22Rv1 (cell line): ENCODE data around the gene NELFB.

Source experiments
- ZFX ChIP-seq: fragments of 450-650 bp; IDR thresholded peaks from 2 replicates; pipeline ENCODE4 v1.6.1; 2017; ENCODE audit warnings: antibody characterized with exemption, borderline replicate concordance
- TF ChIP-seq, protein P1 (sequence below): fragments of 450-650 bp; IDR thresholded peaks from 2 replicates; pipeline ENCODE4 v1.5.1; 2017; ENCODE audit warnings: mild to moderate bottlenecking

- TF ChIP-seq, protein P1, sequence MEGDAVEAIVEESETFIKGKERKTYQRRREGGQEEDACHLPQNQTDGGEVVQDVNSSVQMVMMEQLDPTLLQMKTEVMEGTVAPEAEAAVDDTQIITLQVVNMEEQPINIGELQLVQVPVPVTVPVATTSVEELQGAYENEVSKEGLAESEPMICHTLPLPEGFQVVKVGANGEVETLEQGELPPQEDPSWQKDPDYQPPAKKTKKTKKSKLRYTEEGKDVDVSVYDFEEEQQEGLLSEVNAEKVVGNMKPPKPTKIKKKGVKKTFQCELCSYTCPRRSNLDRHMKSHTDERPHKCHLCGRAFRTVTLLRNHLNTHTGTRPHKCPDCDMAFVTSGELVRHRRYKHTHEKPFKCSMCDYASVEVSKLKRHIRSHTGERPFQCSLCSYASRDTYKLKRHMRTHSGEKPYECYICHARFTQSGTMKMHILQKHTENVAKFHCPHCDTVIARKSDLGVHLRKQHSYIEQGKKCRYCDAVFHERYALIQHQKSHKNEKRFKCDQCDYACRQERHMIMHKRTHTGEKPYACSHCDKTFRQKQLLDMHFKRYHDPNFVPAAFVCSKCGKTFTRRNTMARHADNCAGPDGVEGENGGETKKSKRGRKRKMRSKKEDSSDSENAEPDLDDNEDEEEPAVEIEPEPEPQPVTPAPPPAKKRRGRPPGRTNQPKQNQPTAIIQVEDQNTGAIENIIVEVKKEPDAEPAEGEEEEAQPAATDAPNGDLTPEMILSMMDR = no peak
- no peak for TF ChIP-seq ZFX
Measured at GRCh38 chr9:137300567-137301080, 45.5 kb downstream of the NELFB start.
